Prostate gland (tissue), 2 donors: ENCODE measurements around the gene PNMA8C. TPM values are rescaled to one million over a fixed set of nuclear protein-coding genes. Genes with fewer than 3 reads are reported as not detected.

Experiments used
- DNase-seq: peaks from one replicate; pipeline ENCODE4 v3.0.0-alpha.2; 2019; ENCODE audit warnings: low spot score
- H3K27ac ChIP-seq, 2 donors: fragments of 200-600 bp; sonication (generic); 2 replicates each; pipeline ENCODE4 v1.5.1; 2017 to 2019
- H3K27me3 ChIP-seq: fragments of 200-600 bp; sonication (generic); replicated peaks from 2 replicates; pipeline ENCODE4 v1.5.1; 2019; ENCODE audit not compliant: insufficient read depth
- H3K36me3 ChIP-seq, 2 donors: fragments of 200-600 bp; sonication (generic); 1 replicate in 1 of 2; 2 replicates in 1 of 2; pipeline versions ENCODE4 v1.5.1 to v1.8.1; 2017 to 2019
- H3K4me1 ChIP-seq: fragments of 200-600 bp; sonication (generic); replicated peaks from 2 replicates; pipeline ENCODE4 v1.5.1; 2019
- H3K4me3 ChIP-seq, 2 donors: fragments of 200-600 bp; sonication (generic); 2 replicates each; pipeline ENCODE4 v1.5.1; 2017 to 2019
- H3K9me3 ChIP-seq: fragments of 200-600 bp; sonication (generic); 2 replicates; pipeline ENCODE4 v1.5.1; 2017
- POLR2A ChIP-seq: fragments of 450-650 bp; IDR thresholded peaks from one replicate; pipeline ENCODE4 v1.6.1; 2016; ENCODE audit warnings: antibody characterized with exemption, mild to moderate bottlenecking
- POLR2AphosphoS5 ChIP-seq: sonication (generic); formaldehyde crosslinking; IDR thresholded peaks from one replicate; pipeline ENCODE4 v1.6.1; 2017; ENCODE audit warnings: antibody characterized with exemption
- WGBS: methylation state at CpG from one replicate; pipeline ENCODE4 v1.1.5; 2018; 5-methylcytosine and 5-hydroxymethylcytosine counted together
- intact Hi-C: fragments of 100-400 bp; cut with DNase I; formaldehyde crosslinking; loops from one replicate; pipeline ENCODE4 v1.14.2; 2022
- total RNA-seq, 2 donors: library from RNA; depleted of rRNA; stranded (reverse); fragments of >200 nt; gene quantifications; one replicate each; pipeline ENCODE4 v1.1.0, GENCODE V29; 2016
- TF ChIP-seq, protein P1 (sequence below), 4 experiments: fragments of 200-600 bp in 2 of 4; fragments of 450-650 bp in 2 of 4; sonication (generic) in 2 of 4; IDR thresholded peaks; 1 replicate in 3 of 4; 2 replicates in 1 of 4; pipeline ENCODE4 v1.5.1; 2016 to 2019; ENCODE audit warnings: antibody characterized with exemption in 4 of 4, mild to moderate bottlenecking in 2 of 4, moderate library complexity in 2 of 4

PNMA8C gene
- total RNA-seq, 2 donors from 2014 or later = 1.6 TPM; not detected in 1

DNA sequence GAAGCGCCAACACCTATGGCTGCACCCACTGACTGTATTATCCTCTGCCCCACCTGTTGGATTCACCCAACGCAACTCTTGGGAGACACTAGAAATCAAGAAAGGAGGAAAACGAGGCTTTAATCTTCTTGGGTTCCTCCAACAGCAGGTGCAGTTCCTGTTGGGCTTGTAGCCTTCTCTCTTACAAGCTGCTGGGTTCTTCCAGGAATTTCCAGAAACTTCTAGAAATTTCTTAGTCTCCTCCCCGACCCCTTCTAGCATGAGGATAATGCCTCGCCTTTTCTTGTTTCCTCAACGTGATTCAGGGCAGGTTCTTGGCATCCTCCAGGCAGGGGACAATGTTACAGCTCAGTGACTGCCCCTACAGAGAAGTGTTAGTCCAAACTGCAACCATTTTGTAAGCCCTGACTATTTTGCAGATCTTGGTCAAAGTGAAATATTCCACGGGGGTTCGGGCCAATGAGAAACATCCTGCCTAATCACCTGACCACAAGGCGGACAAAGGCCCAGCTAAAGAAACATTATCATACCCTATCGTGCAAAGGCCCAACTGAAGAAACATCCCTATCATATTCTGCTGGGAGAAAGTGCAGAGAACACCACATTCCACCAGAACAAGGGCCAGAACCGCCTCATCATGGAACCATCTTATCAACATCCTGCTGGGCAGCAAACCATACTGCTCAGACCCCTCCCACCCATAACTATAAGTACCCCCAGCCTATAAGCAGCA is 43.2 kb upstream of the PNMA8C start:
- DNase-seq = no peak
- no peaks in the 10 kb centered on the region for H3K9me3 ChIP-seq
- peak overlapping the region; percentile 28 to 34 for H3K4me3 ChIP-seq
- H3K4me1 ChIP-seq = no peaks in the 10 kb centered on the region
- no peaks in the 10 kb centered on the region for H3K36me3 ChIP-seq
- intact Hi-C loops = no loop called here
- H3K27ac ChIP-seq = peak overlapping the region in 1 of 2 donors; percentile 78
- 54% methylated on average over 11 of the region's 11 CpGs for WGBS
- TF ChIP-seq POLR2AphosphoS5 (no peak), POLR2A (no peak)
- TF ChIP-seq, protein P1, sequence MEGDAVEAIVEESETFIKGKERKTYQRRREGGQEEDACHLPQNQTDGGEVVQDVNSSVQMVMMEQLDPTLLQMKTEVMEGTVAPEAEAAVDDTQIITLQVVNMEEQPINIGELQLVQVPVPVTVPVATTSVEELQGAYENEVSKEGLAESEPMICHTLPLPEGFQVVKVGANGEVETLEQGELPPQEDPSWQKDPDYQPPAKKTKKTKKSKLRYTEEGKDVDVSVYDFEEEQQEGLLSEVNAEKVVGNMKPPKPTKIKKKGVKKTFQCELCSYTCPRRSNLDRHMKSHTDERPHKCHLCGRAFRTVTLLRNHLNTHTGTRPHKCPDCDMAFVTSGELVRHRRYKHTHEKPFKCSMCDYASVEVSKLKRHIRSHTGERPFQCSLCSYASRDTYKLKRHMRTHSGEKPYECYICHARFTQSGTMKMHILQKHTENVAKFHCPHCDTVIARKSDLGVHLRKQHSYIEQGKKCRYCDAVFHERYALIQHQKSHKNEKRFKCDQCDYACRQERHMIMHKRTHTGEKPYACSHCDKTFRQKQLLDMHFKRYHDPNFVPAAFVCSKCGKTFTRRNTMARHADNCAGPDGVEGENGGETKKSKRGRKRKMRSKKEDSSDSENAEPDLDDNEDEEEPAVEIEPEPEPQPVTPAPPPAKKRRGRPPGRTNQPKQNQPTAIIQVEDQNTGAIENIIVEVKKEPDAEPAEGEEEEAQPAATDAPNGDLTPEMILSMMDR (IDR thresholded peaks at IDR 0.05) = no peak
- H3K27me3 ChIP-seq = no peaks in the 10 kb centered on the region

DNA sequence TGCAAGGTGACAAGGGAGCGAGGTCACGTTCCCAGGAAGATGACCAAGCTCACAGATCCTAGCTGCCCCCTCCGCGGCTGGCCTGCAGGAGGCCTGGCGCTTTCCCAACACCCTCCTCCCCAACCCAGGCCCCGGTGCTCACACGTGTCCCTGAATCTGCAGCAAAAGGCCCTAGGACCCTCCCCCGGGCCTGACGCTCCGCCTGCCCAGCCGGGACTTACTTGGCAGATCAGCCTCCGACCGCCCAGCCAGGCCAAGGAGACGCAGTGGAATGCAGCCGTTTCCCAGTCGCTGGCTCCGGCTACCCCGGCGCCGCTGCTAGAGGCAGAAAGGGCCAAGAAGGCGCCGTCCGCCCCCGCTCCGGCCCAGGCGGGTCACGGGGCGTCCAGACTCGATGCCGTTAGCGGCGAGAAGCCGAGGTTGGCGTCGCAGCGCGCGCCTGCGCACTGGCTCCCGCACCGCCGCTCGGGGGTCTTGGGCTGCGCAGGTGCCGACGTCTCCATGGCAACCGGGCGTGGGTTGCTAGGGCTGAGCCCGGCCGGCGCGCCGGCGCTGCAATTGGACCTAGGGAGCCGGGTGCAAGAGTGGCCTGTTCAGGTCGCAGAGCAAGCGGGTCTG is 42.5 kb upstream of the PNMA8C start, which contains the start of gene PNMA8A:
Gene PNMA8A, minus strand, starts transcription at position 448 of the 618 bp plus-strand sequence. CDS start 528 bp downstream, outside the sequence.
- 2% methylated on average over 50 of the region's 57 CpGs for WGBS
- intact Hi-C loops = no loop called here
- no peak for TF ChIP-seq POLR2A
- TF ChIP-seq, protein P1 (IDR thresholded peaks at IDR 0.05) = peak in 1 of 4 experiments; percentile 6
- peak within 1 kb of the TSS; percentile 8 to 78 for H3K27ac ChIP-seq
- H3K36me3 ChIP-seq = no peaks in the 10 kb centered on the region
- no peaks in the 10 kb centered on the region for H3K4me1 ChIP-seq
- no peaks in the 10 kb centered on the region for H3K27me3 ChIP-seq
- no peak for DNase-seq
- peak within 1 kb of the TSS; percentile 28 to 34 for H3K4me3 ChIP-seq
- no peaks in the 10 kb centered on the region for H3K9me3 ChIP-seq

DNA sequence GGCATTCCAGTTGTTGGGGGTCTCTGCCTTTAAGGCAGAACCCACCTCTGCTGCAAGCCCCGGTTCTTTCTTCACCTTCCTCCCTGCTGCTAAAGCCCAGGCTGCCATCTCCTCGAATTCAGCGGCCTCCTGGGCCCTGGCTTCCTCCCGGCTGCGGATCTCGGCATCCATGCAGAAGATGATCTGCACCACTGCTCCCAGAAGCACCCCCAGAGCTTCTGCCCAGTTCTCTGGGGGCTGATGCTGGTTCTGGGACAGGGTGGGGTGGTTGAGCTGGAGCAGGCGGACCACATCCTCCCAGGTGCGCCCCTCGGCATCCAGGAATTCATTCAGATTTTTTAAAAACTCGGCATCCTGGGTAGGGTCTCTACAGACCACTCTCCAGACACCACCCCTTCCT is 41.6 kb upstream of the PNMA8C start:
- Histone ChIP-seq H3K27ac (no peak overlapping the region), H3K4me1 (no peaks in the 10 kb centered on the region), H3K9me3 (no peaks in the 10 kb centered on the region), H3K4me3 (no peak overlapping the region), H3K27me3 (no peaks in the 10 kb centered on the region), H3K36me3 (no peaks in the 10 kb centered on the region)
- 90% methylated on average over 10 of the region's 10 CpGs for WGBS
- no peak for TF ChIP-seq POLR2AphosphoS5
- TF ChIP-seq, protein P1 (IDR thresholded peaks at IDR 0.05) = no peak
- TF ChIP-seq POLR2A = no peak
- intact Hi-C loops = no loop called here
- DNase-seq = no peak

DNA sequence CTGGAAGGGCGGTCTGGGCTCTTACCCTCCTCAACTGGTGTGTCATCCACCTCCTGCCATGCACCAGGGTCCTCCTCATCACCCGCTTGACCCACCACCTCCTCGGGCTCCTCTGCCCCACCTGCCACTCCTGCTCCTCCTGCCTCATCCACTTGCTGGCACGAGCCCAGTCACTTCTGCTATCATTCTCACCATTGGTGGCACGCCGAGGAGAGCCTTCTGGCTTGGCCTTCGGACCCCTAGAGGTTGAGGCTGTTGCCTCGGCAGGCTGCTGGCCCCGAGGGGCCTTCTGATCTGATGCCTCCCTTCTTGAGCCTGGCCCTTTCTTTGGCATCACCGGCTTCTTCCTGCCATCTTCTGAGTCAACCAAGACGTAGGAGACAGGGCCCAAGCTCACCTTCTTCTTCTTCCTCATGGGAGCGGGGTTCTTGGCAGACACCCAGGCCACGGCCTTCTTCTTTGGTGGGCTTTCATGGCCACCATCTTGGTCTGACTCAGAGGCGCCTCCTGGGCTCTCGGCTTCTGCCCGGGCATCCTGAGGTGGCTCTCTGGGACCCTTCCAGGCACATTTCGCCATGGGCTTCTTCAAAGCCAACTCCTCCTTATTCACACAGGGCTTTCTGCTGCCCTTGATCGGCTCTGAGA is 40.9 kb upstream of the PNMA8C start:
- Histone ChIP-seq H3K4me3 (no peak overlapping the region), H3K4me1 (no peaks in the 10 kb centered on the region), H3K27me3 (no peaks in the 10 kb centered on the region), H3K36me3 (no peaks in the 10 kb centered on the region), H3K27ac (no peak overlapping the region), H3K9me3 (no peaks in the 10 kb centered on the region)
- no peak for DNase-seq
- intact Hi-C loops = no loop called here
- TF ChIP-seq POLR2AphosphoS5 (no peak), POLR2A (no peak)
- TF ChIP-seq, protein P1 (IDR thresholded peaks at IDR 0.05) = no peak
- 97% methylated on average over 18 of the region's 18 CpGs for WGBS
